Mucosa of descending colon (tissue), 3 donors: ENCODE measurements around the gene TNK2. TPM values are rescaled to one million over a fixed set of nuclear protein-coding genes. Genes with fewer than 3 reads are reported as not detected.

Source experiments
- ATAC-seq: fragments of 200-7000 bp; cut with Tn5 transposase; one replicate; pipeline ENCODE4 v1.9.1; 2020; ENCODE audit warnings: mild to moderate bottlenecking, moderate library complexity
- DNase-seq, 3 donors: peaks; one replicate each; pipeline ENCODE4 v3.0.0-alpha.2; 2020
- H3K36me3 ChIP-seq: fragments of 200-600 bp; one replicate; pipeline ENCODE4 v1.8.0; 2021; ENCODE audit warnings: low read depth, mild to moderate bottlenecking
- H3K4me1 ChIP-seq: fragments of 200-600 bp; one replicate; pipeline ENCODE4 v1.8.0; 2021; ENCODE audit warnings: low read depth, mild to moderate bottlenecking
- H3K4me3 ChIP-seq: fragments of 200-600 bp; one replicate; pipeline ENCODE4 v1.8.0; 2021; ENCODE audit warnings: mild to moderate bottlenecking
- H3K9me3 ChIP-seq: fragments of 200-600 bp; one replicate; pipeline ENCODE4 v1.8.0; 2021; ENCODE audit warnings: mild to moderate bottlenecking
- CTCF ChIP-seq: fragments of 200-600 bp; IDR thresholded peaks from one replicate; pipeline ENCODE4 v1.8.0; 2022; ENCODE audit warnings: antibody characterized with exemption, mild to moderate bottlenecking
- intact Hi-C, 2 donors: fragments of 100-400 bp; cut with DNase I in 1 of 2; cut with micrococcal nuclease in 1 of 2; formaldehyde crosslinking; loops; one replicate each; pipeline versions ENCODE4 v1.11.0 to v1.11.1; 2022; cut with DNase I, micrococcal nuclease
- total RNA-seq, 3 donors: library from RNA; stranded (reverse); fragmentation: NEBNext Ultra II Directional in 2 of 3; extraction: Animal tissue kit (Norgen Biotek cat#: 25700) in 2 of 3; gene quantifications; one replicate each; pipeline versions ENCODE4 v1.2.1 to v1.2.4, GENCODE V29; 2021 to 2023
- donor health status: DM: no; HTN: no; CAD: no; lungs with moderate emphysema.
- donor health status: DM: no; HTN: no; CAD: no.
- donor health status: DM: no; HTN: yes; CAD: no.

The TNK2 gene
- total RNA-seq, 3 donors from 2014 or later = 16.8 to 61.1 (median 28.0) TPM

- intact Hi-C loops = no loop called here
- no peak overlapping the region for H3K4me3 ChIP-seq
- no peaks in the 10 kb centered on the region for H3K36me3 ChIP-seq
- TF ChIP-seq CTCF = no peak
- ATAC-seq = peak; percentile 6
- DNase-seq = no peak
- H3K4me1 ChIP-seq = peaks cover 13% of the 10 kb centered on the region
- no peaks in the 10 kb centered on the region for H3K9me3 ChIP-seq
Measured at GRCh38 chr3:195884691-195885035, 23.7 kb downstream of the TNK2 start.

GRCh38 chr3:195883801-195884200 lies 24.6 kb downstream of the TNK2 start:
- Histone ChIP-seq H3K4me1 (peaks cover 18% of the 10 kb centered on the region), H3K9me3 (no peaks in the 10 kb centered on the region), H3K36me3 (no peaks in the 10 kb centered on the region), H3K4me3 (no peak overlapping the region)
- TF ChIP-seq CTCF = no peak
- ATAC-seq = no peak
- no peak for DNase-seq
- intact Hi-C loops = no loop called here

GRCh38 chr3:195883160-195883559 lies 25.2 kb downstream of the TNK2 start:
- intact Hi-C loops = no loop called here
- DNase-seq = peak in 1 of 3 donors; percentile 25

GRCh38 chr3:195882002-195882441 lies 26.3 kb downstream of the TNK2 start:
- Histone ChIP-seq H3K36me3 (no peaks in the 10 kb centered on the region), H3K9me3 (no peaks in the 10 kb centered on the region), H3K4me1 (peaks cover 24% of the 10 kb centered on the region), H3K4me3 (no peak overlapping the region)
- intact Hi-C loops = no loop called here
- ATAC-seq (no peak), DNase-seq (peak in 1 of 3 donors; percentile 27)
- no peak for TF ChIP-seq CTCF

More at GRCh38 chr3:195883160-195883559, 25.2 kb downstream of the TNK2 start:
- no peak for ATAC-seq
- no peak for TF ChIP-seq CTCF
- H3K36me3 ChIP-seq = no peaks in the 10 kb centered on the region
- H3K9me3 ChIP-seq = no peaks in the 10 kb centered on the region
- H3K4me3 ChIP-seq = no peak overlapping the region
- H3K4me1 ChIP-seq = peaks cover 19% of the 10 kb centered on the region

GRCh38 chr3:195881276-195881988 lies 26.9 kb downstream of the TNK2 start:
- no peak for TF ChIP-seq CTCF
- DNase-seq = peak in 2 of 3 donors; percentile 9 to 12
- Histone ChIP-seq H3K4me1 (peaks cover 24% of the 10 kb centered on the region), H3K36me3 (no peaks in the 10 kb centered on the region), H3K9me3 (no peaks in the 10 kb centered on the region), H3K4me3 (no peak overlapping the region)
- intact Hi-C loops = no loop called here
- no peak for ATAC-seq

- DNase-seq = peak in 1 of 3 donors; percentile 17
- no peaks in the 10 kb centered on the region for H3K9me3 ChIP-seq
- TF ChIP-seq CTCF = no peak
- no peak overlapping the region for H3K4me3 ChIP-seq
- no peaks in the 10 kb centered on the region for H3K36me3 ChIP-seq
- peaks cover 15% of the 10 kb centered on the region for H3K4me1 ChIP-seq
- ATAC-seq = no peak
- intact Hi-C loops = no loop called here
Measured at GRCh38 chr3:195880037-195880431, 28.3 kb downstream of the TNK2 start.
